ENCODE results near the gene GJD2. TPM values are rescaled to one million over a fixed set of nuclear protein-coding genes. Genes with fewer than 3 reads are reported as not detected.

The GJD2 gene
- total RNA-seq, 4 donors from 2014 or later, result not detected

DNA sequence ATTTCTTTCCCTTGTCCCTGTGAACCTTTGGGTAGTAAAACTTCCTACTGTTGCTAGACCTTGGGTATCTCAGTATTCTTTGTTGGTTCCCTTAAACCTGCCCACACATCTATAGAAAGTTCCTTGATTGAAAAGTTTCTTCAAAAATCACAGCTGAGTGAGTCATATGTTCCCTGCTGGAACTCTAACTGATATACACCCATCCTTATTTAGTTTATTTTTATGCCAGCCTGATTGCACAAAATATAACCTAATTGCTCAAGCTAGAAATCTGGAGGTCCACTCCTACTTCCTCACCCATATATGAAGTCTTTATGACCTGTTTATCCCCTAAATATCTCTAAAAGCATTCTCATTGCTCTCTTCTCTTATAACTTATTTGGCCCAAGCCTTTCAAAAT, 13.7 kb upstream of the GJD2 start:
- intact Hi-C loops (cut with DNase I), result no loop called here
- H3K4me3 ChIP-seq (replicated peaks in 1 of 3), result no peak overlapping the region
- DNase-seq, result no peak
- no peak overlapping the region for H3K27ac ChIP-seq
- TF ChIP-seq, protein P1, sequence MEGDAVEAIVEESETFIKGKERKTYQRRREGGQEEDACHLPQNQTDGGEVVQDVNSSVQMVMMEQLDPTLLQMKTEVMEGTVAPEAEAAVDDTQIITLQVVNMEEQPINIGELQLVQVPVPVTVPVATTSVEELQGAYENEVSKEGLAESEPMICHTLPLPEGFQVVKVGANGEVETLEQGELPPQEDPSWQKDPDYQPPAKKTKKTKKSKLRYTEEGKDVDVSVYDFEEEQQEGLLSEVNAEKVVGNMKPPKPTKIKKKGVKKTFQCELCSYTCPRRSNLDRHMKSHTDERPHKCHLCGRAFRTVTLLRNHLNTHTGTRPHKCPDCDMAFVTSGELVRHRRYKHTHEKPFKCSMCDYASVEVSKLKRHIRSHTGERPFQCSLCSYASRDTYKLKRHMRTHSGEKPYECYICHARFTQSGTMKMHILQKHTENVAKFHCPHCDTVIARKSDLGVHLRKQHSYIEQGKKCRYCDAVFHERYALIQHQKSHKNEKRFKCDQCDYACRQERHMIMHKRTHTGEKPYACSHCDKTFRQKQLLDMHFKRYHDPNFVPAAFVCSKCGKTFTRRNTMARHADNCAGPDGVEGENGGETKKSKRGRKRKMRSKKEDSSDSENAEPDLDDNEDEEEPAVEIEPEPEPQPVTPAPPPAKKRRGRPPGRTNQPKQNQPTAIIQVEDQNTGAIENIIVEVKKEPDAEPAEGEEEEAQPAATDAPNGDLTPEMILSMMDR (IDR thresholded peaks at IDR 0.05), result no peak
- no peak for TF ChIP-seq POLR2A (IDR thresholded peaks at IDR 0.05)
- H3K4me1 ChIP-seq, result no peaks in the 10 kb centered on the region
- no peaks in the 10 kb centered on the region for H3K9me3 ChIP-seq
- H3K27me3 ChIP-seq, result no peaks in the 10 kb centered on the region
- H3K36me3 ChIP-seq, result no peaks in the 10 kb centered on the region

DNA sequence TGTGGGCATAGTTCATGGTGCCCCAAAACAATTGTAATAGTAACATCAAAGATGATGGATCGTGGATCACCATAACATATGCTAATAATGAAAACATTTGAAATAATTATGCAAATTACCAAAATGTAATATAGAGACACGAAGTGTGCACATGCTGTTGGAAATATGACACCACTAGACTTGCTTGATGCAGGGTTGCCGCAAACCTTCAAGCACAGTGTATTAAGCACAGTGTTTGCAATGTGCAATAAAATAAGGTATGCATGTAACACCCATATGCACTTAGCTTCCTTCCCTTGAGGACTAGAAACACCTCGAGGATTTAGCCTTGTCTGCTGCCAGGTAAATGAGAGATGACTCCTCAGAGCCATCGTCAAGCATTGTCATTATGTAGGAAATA, 10.9 kb upstream of the GJD2 start:
- intact Hi-C loops (cut with DNase I), result no loop called here
- Histone ChIP-seq H3K4me3 (replicated peaks in 1 of 3) (no peak overlapping the region), H3K27me3 (no peaks in the 10 kb centered on the region), H3K9me3 (no peaks in the 10 kb centered on the region), H3K4me1 (no peaks in the 10 kb centered on the region), H3K27ac (no peak overlapping the region), H3K36me3 (no peaks in the 10 kb centered on the region)
- 79 to 80% methylated on average over 5 of the region's 5 CpGs for WGBS, 2 donors
- DNase-seq, result no peak
- TF ChIP-seq, protein P1 (IDR thresholded peaks at IDR 0.05), result no peak
- TF ChIP-seq POLR2A (IDR thresholded peaks at IDR 0.05), result no peak

DNA sequence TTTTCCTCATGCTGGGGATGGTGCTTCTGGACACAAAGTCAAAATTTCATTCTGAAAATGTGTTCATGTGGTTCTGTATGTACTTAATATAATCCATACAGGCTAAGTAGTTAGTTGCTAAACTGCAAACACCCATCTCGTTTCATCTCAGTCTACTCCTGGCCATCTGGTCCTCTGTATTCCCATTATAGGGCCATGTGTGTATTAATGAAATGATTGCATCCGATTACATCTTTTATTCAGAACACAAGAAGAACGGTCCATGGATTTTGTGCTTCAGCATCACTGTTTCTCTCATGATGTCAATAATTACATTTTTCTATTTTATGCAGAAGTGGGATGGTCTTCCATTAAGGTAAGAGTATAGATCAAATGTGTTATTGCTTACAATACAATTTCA, 6.1 kb upstream of the GJD2 start:
- intact Hi-C loops (cut with DNase I), result no loop called here
- Histone ChIP-seq H3K9me3 (no peaks in the 10 kb centered on the region), H3K4me1 (no peaks in the 10 kb centered on the region), H3K27me3 (peaks cover 4% of the 10 kb centered on the region), H3K4me3 (replicated peaks in 1 of 3) (no peak overlapping the region), H3K36me3 (no peaks in the 10 kb centered on the region), H3K27ac (no peak overlapping the region)
- DNase-seq, result no peak
- no peak for TF ChIP-seq POLR2A (IDR thresholded peaks at IDR 0.05)
- TF ChIP-seq, protein P1 (IDR thresholded peaks at IDR 0.05), result no peak
- WGBS, 2 donors, result 62 to 82% methylated on average over 3 of the region's 3 CpGs

DNA sequence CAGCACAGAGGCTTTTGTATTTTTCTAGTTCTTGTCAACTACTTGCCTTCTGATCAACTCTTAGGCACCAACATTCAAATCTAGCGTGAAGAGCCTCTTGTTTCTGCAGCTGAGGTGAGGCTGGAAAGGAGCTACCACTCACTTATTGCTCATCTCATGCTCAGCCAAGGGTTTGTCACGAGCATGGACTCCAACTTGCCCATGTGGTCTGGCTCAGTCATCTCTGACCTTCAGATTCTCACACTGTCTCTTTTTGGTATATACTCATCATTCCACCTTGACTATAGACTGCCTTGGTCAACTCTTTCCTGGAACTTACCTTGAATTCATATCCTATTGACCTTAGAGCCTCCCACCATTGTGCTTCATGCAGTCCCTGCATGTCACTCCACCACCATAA, 5.2 kb upstream of the GJD2 start:
- Histone ChIP-seq H3K4me1 (peaks cover 0 to under 1% of the 10 kb centered on the region in 2 donors), H3K36me3 (no peaks in the 10 kb centered on the region), H3K4me3 (replicated peaks in 1 of 3) (no peak overlapping the region), H3K27ac (no peak overlapping the region), H3K9me3 (no peaks in the 10 kb centered on the region), H3K27me3 (peaks cover 4% of the 10 kb centered on the region)
- intact Hi-C loops (cut with DNase I), result no loop called here
- no peak for TF ChIP-seq POLR2A (IDR thresholded peaks at IDR 0.05)
- TF ChIP-seq, protein P1 (IDR thresholded peaks at IDR 0.05), result no peak
- WGBS, 2 donors, result 51 to 72% methylated on average over 2 of the region's 2 CpGs
- no peak for DNase-seq

DNA sequence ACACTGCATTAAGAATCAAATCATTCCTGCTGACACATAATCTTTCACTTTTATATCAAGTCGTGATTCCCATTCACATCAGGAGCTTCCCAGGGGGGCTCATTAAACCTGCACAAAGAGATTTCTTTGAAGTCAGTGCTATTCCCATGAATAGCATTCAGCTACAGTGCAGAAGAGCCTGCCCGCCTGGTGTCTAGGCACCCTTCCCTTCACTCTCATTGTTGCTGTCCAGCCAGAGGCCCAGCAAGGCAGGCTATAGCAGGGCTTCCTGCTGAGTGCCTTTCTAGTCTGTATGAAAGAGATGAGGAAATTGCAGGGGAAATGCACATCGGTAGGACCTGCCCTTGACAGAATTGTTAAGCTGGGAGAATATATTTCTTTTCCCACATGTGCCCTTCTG, 4.5 kb upstream of the GJD2 start:
- WGBS, 2 donors, result 55 to 60% methylated on average over 3 of the region's 3 CpGs
- Histone ChIP-seq H3K27ac (no peak overlapping the region), H3K4me3 (replicated peaks in 1 of 3) (no peak overlapping the region), H3K9me3 (no peaks in the 10 kb centered on the region), H3K4me1 (peaks cover 0 to 5% of the 10 kb centered on the region in 2 donors), H3K27me3 (peaks cover 4% of the 10 kb centered on the region), H3K36me3 (no peaks in the 10 kb centered on the region)
- DNase-seq, result no peak
- intact Hi-C loops (cut with DNase I), result no loop called here
- no peak for TF ChIP-seq POLR2A (IDR thresholded peaks at IDR 0.05)
- TF ChIP-seq, protein P1 (IDR thresholded peaks at IDR 0.05), result no peak
